Activated naive CD8-positive, alpha-beta T cell treated with anti-CD3 and anti-CD28 coated beads, Interleukin-2, amount 50 U/mL, for 24 hours (primary cell): ENCODE measurements around the gene TVP23A.

Experiments
- ATAC-seq: fragments of 150-1000 bp; cut with Tn5 transposase; one replicate; pipeline ENCODE4 v1.10.0; 2021
- DNase-seq: peaks from one replicate; pipeline ENCODE4 v3.0.0; 2021
- H3K27ac Mint-ChIP-seq: one replicate; pipeline ENCODE4 v1.8.0; 2021; ENCODE audit warnings: mild to moderate bottlenecking, mixed read lengths
- H3K27me3 Mint-ChIP-seq: one replicate; pipeline ENCODE4 v1.8.0; 2021; ENCODE audit warnings: mixed read lengths
- H3K36me3 Mint-ChIP-seq: one replicate; pipeline ENCODE4 v1.8.0; 2021; ENCODE audit warnings: low read depth, mixed read lengths
- H3K4me1 Mint-ChIP-seq: one replicate; pipeline ENCODE4 v1.8.0; 2021; ENCODE audit warnings: mixed read lengths
- H3K4me3 Mint-ChIP-seq: one replicate; pipeline ENCODE4 v1.8.0; 2021; ENCODE audit warnings: mild to moderate bottlenecking, moderate library complexity, mixed read lengths
- H3K9me3 Mint-ChIP-seq: one replicate; pipeline ENCODE4 v1.8.0; 2021; ENCODE audit warnings: mixed read lengths

TVP23A gene

GRCh38 chr16:10817963-10818941 lies at the start of gene TVP23A:
TVP23A (minus strand) TSS chr16:10818794; CDS start chr16:10818493, 301 bp downstream.
- DNase-seq: no peak
- H3K27ac Mint-ChIP-seq: no peak within 1 kb of the TSS
- peaks cover 13% of the 10 kb centered on the region for H3K27me3 Mint-ChIP-seq
- ATAC-seq: no peak
- H3K36me3 Mint-ChIP-seq: no peaks in the 10 kb centered on the region
- no peaks in the 10 kb centered on the region for H3K9me3 Mint-ChIP-seq
- no peak within 1 kb of the TSS for H3K4me3 Mint-ChIP-seq
- peaks cover 7% of the 10 kb centered on the region for H3K4me1 Mint-ChIP-seq

DNA sequence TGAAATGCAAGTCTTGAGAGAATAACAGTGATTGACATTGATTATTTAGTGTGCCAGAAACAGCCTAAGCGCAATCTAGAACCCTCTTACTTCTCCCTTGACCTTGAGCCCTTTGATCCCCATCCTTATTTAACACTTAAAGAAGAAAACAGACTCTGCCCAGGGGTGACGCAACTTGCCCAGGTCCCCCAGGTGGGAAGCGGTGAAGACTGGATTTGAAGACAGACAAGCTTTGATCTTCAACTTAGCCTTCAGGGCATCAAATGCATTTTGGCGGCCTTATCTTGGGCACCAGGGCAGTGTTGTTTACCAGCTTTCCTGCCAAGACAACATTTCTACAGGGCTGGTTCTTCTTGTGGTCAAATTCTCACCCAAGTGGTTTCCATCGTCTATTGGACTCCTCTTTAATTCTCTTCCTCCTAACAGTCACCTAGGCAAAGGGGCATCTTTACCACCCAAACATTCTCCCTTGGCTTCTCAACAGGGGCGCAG lies 49.6 kb upstream of the TVP23A start:
- Mint-ChIP-seq H3K27me3 (peaks cover 23% of the 10 kb centered on the region), H3K27ac (peak overlapping the region; percentile 49), H3K9me3 (no peaks in the 10 kb centered on the region), H3K36me3 (no peaks in the 10 kb centered on the region), H3K4me1 (peaks cover 54% of the 10 kb centered on the region), H3K4me3 (peak overlapping the region; percentile 18)
- ATAC-seq: no peak
- DNase-seq: no peak

- DNase-seq (no peak), ATAC-seq (no peak)
- Mint-ChIP-seq H3K4me3 (no peak overlapping the region), H3K9me3 (no peaks in the 10 kb centered on the region), H3K27ac (no peak overlapping the region), H3K4me1 (peaks cover 53% of the 10 kb centered on the region), H3K27me3 (peaks cover 23% of the 10 kb centered on the region), H3K36me3 (no peaks in the 10 kb centered on the region)
Observed at GRCh38 chr16:10867199-10867598, 48.6 kb upstream of the TVP23A start.

GRCh38 chr16:10865991-10866966 lies 47.7 kb upstream of the TVP23A start:
- H3K4me1 Mint-ChIP-seq: peaks cover 45% of the 10 kb centered on the region
- H3K36me3 Mint-ChIP-seq: no peaks in the 10 kb centered on the region
- H3K9me3 Mint-ChIP-seq: no peaks in the 10 kb centered on the region
- H3K27me3 Mint-ChIP-seq: peaks cover 23% of the 10 kb centered on the region
- H3K27ac Mint-ChIP-seq: no peak overlapping the region
- ATAC-seq: no peak
- no peak for DNase-seq
- no peak overlapping the region for H3K4me3 Mint-ChIP-seq

DNA sequence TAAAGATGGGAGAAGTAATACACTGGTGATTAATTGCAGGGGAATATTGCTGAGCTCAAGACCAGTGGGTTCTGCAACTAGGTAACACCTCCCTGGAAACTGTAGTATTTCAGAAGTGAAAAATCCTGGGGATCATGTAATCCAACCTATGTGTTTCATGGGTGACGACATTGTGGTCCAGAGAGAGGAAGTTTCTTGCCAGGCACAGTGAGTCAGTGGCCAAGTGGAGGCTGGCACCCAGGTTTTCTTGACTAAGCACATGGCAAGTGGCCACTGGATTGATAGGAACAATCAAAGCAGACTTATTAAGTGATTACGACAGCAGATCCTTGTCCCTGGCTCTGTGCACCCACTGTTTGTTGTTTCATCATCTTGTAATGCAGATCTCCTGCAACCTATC lies 43.8 kb upstream of the TVP23A start:
- no peak for DNase-seq
- Mint-ChIP-seq H3K36me3 (peaks cover 4% of the 10 kb centered on the region), H3K9me3 (peaks cover 7% of the 10 kb centered on the region)

GRCh38 chr16:10859658-10860057 lies 41.1 kb upstream of the TVP23A start:
- Mint-ChIP-seq H3K4me1 (peaks cover 5% of the 10 kb centered on the region), H3K4me3 (no peak overlapping the region), H3K27ac (no peak overlapping the region), H3K36me3 (peaks cover 4% of the 10 kb centered on the region), H3K9me3 (peaks cover 7% of the 10 kb centered on the region), H3K27me3 (peaks cover 17% of the 10 kb centered on the region)
- ATAC-seq (no peak), DNase-seq (no peak)

More for the DNA sequence above, 43.8 kb upstream of the TVP23A start:
- Mint-ChIP-seq H3K27ac (no peak overlapping the region), H3K4me1 (peaks cover 11% of the 10 kb centered on the region), H3K4me3 (no peak overlapping the region), H3K27me3 (peaks cover 19% of the 10 kb centered on the region)
- peak; percentile 36 for ATAC-seq

GRCh38 chr16:10859020-10859419 lies 40.4 kb upstream of the TVP23A start:
- H3K4me3 Mint-ChIP-seq: no peak overlapping the region
- peaks cover 4% of the 10 kb centered on the region for H3K36me3 Mint-ChIP-seq
- H3K27me3 Mint-ChIP-seq: peaks cover 16% of the 10 kb centered on the region
- DNase-seq (no peak), ATAC-seq (no peak)
- H3K4me1 Mint-ChIP-seq: peaks cover 5% of the 10 kb centered on the region
- peak overlapping the region; percentile 62 for H3K27ac Mint-ChIP-seq
- peaks cover 7% of the 10 kb centered on the region for H3K9me3 Mint-ChIP-seq

DNA sequence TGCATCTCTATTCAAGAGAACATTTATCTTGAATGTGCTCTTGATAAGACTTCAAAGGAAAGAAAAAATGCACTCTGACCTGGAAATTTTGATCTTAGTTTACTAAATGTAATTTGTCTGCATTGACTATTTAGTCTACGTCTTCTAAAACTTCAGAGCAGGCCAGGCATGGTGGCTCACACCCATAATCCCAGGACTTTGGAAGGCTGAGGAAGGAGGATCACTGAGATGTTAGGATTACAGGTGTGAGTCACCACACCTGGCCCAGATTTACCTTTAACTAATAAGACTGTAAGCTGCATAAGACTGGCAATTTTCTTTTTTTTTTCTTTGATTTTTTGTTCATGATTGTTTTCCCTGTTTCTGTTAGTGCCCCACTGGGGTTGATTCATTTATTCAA lies 39.6 kb upstream of the TVP23A start:
- H3K4me1 Mint-ChIP-seq: peaks cover 5% of the 10 kb centered on the region
- H3K27me3 Mint-ChIP-seq: peaks cover 13% of the 10 kb centered on the region
- H3K4me3 Mint-ChIP-seq: no peak overlapping the region
- no peak overlapping the region for H3K27ac Mint-ChIP-seq
- DNase-seq (no peak), ATAC-seq (no peak)
- peaks cover 4% of the 10 kb centered on the region for H3K36me3 Mint-ChIP-seq
- H3K9me3 Mint-ChIP-seq: peaks cover 7% of the 10 kb centered on the region

GRCh38 chr16:10856042-10856441 lies 37.4 kb upstream of the TVP23A start:
- H3K27me3 Mint-ChIP-seq: peaks cover 6% of the 10 kb centered on the region
- H3K4me3 Mint-ChIP-seq: no peak overlapping the region
- peaks cover 12% of the 10 kb centered on the region for H3K9me3 Mint-ChIP-seq
- ATAC-seq (no peak), DNase-seq (no peak)
- peaks cover 4% of the 10 kb centered on the region for H3K36me3 Mint-ChIP-seq
- no peak overlapping the region for H3K27ac Mint-ChIP-seq
- peaks cover 13% of the 10 kb centered on the region for H3K4me1 Mint-ChIP-seq

DNA sequence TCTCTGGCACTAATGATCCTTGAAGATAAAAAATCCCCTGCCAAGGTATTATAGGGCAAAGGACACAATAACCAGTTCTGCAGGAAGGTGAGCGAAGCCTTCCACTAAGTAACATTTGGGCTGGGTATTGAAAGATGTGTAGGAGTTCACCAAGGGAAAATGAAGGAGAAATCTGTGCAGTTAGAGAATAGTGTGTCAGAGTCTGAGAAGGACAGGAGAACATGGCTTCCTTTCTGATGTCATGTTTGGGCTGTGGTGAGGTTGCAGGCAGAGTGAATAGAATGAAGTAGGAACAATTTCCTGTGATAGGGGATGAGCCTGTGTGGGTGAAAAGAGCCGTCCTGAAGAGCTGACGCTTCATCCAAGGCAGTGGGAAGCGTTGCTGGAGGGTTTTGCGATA lies 34.4 kb upstream of the TVP23A start:
- Mint-ChIP-seq H3K9me3 (peaks cover 4% of the 10 kb centered on the region), H3K27me3 (peaks cover 2% of the 10 kb centered on the region), H3K27ac (no peak overlapping the region), H3K4me3 (no peak overlapping the region), H3K4me1 (peaks cover 13% of the 10 kb centered on the region), H3K36me3 (no peaks in the 10 kb centered on the region)
- ATAC-seq: peak; percentile 63
- DNase-seq: no peak

DNA sequence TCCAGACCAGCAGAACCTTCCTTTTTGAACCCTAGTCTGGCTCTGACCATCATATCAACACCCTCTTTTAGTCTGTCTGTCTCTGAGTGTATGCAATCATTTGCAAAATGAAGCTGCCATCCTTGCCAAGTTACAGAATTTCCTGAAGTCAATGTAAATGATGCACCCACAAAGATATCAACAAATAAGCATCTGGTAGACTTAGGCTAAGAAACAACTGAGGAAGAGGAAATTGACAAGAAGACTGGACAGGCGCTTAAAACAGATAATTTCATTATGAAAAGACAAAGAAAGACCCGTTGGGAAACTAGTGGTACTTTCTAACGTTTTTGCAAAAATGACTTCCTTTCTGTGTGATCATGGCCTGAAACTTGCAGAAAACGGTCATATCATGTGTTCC lies 33.7 kb upstream of the TVP23A start:
- Mint-ChIP-seq H3K27ac (no peak overlapping the region), H3K4me1 (peaks cover 14% of the 10 kb centered on the region), H3K27me3 (peaks cover 3% of the 10 kb centered on the region), H3K4me3 (no peak overlapping the region), H3K9me3 (peaks cover 4% of the 10 kb centered on the region), H3K36me3 (no peaks in the 10 kb centered on the region)
- ATAC-seq (no peak), DNase-seq (no peak)

- DNase-seq (no peak), ATAC-seq (no peak)
- Mint-ChIP-seq H3K27me3 (peaks cover 10% of the 10 kb centered on the region), H3K27ac (no peak overlapping the region), H3K9me3 (peaks cover 4% of the 10 kb centered on the region), H3K4me1 (peaks cover 19% of the 10 kb centered on the region), H3K36me3 (no peaks in the 10 kb centered on the region), H3K4me3 (no peak overlapping the region)
Observed at GRCh38 chr16:10851512-10851911, 32.9 kb upstream of the TVP23A start.

DNA sequence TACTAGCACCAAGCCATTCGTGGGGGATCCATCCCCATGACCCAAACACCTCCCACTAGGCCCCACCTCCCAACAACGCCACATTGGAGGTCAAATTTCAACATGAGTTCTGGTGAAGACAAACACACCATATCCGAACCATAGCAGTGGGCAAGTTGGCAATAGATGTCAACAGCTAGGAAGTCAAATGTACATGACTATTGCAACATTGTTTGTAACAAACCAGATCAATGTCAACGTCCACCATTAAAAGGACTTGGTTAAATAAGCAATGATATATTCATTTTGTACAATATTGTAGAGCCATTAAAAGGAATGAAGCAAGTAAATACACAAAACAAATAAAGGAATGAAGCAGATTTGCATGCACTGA lies 31.9 kb upstream of the TVP23A start:
- Mint-ChIP-seq H3K27me3 (peaks cover 12% of the 10 kb centered on the region), H3K4me3 (no peak overlapping the region), H3K9me3 (peaks cover 4% of the 10 kb centered on the region), H3K4me1 (peaks cover 19% of the 10 kb centered on the region), H3K36me3 (no peaks in the 10 kb centered on the region), H3K27ac (no peak overlapping the region)
- ATAC-seq (no peak), DNase-seq (no peak)

DNA sequence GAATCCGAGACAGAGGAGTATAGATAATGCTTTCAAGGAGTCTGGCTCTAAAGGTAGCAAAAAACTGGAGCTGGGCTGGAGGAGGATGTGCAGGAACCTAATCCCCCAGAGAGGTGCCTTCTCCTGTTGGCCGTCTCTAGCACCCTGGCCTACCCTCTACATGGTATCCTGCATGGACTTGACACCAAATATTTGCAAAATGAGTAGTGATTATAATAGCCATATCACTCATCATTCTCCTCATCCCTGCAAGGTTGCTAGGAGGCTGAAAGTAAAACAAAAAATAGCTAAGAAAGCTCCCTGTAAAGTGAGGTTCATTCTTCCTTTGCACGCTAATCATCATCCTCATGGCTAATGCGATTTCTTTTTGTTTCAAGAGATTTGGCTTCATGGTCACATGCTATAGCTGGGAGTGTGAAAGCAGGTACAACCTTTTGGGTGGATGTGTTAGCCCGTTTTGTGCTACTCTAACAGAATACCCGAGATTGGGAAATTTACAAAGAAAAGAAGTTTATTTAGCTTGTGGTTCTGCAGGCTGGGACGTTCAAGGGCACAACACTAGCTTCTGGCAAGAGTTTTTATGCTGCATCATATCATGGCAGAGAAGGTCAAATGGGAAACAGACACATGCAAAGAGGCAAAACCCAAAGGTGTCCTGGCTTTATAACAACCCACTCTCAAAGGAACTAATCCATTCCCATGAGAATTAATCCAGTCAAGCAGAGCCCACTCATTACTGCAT lies 31.3 kb upstream of the TVP23A start:
- H3K27me3 Mint-ChIP-seq: peaks cover 15% of the 10 kb centered on the region

More for the DNA sequence above, 31.3 kb upstream of the TVP23A start:
- Mint-ChIP-seq H3K36me3 (no peaks in the 10 kb centered on the region), H3K27ac (no peak overlapping the region), H3K4me3 (no peak overlapping the region), H3K4me1 (peaks cover 19% of the 10 kb centered on the region), H3K9me3 (peaks cover 4% of the 10 kb centered on the region)
- DNase-seq: no peak
- ATAC-seq: no peak
